NCI-H1092 treated with DMSO at 0.1 percent for 48 hours (cell line): ENCODE results near the gene PPP6R2.

Experiments
- DNase-seq: peaks from one replicate; lab custom pipeline; 2025; lab: John Stamatoyannopoulos, UW

Gene PPP6R2

GRCh38 chr22:50471197-50471847 lies 128.2 kb downstream of the PPP6R2 start:
- no peak for DNase-seq

DNA sequence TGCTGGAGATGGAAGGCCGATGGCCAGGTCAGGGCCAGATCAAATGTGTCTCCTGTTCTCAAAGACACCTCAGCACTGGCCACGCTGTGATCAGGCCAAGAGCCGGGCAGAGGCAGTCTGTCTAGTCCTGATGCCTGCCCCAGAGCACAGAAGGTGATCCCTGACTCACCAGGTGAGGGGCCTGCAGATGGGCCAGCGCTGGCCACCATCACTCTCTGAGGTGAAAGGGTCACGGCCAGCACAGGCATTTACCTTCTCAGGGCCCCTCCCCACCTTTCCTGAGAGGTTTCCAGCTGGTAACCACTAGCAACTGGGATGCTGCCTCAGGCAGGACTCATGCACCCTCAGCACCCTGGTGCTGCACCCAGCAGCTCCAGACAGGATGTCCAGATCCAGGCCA lies 128.8 kb downstream of the PPP6R2 start:
- no peak for DNase-seq

DNA sequence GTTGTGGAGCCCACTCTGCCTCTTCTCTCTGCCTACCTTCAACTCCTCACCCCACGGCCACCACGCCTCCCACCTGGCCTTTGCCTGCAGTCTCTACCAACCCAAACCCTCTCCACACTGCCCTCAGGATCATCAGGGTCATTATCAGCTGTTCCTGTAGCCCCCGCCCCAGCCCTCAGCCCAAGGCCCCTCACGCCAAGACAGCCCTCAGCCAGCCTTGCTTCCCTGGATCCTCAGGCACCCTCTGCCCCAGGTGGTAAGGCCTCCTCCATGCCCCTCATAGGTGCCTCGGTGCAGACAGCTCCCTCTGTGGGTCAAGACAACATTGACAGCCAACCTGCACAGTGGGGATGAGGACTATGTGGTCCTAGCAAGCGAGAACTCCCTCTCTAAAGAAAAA lies 130.0 kb downstream of the PPP6R2 start:
- DNase-seq = no peak

GRCh38 chr22:50473855-50474671 lies 130.9 kb downstream of the PPP6R2 start:
- no peak for DNase-seq

DNA sequence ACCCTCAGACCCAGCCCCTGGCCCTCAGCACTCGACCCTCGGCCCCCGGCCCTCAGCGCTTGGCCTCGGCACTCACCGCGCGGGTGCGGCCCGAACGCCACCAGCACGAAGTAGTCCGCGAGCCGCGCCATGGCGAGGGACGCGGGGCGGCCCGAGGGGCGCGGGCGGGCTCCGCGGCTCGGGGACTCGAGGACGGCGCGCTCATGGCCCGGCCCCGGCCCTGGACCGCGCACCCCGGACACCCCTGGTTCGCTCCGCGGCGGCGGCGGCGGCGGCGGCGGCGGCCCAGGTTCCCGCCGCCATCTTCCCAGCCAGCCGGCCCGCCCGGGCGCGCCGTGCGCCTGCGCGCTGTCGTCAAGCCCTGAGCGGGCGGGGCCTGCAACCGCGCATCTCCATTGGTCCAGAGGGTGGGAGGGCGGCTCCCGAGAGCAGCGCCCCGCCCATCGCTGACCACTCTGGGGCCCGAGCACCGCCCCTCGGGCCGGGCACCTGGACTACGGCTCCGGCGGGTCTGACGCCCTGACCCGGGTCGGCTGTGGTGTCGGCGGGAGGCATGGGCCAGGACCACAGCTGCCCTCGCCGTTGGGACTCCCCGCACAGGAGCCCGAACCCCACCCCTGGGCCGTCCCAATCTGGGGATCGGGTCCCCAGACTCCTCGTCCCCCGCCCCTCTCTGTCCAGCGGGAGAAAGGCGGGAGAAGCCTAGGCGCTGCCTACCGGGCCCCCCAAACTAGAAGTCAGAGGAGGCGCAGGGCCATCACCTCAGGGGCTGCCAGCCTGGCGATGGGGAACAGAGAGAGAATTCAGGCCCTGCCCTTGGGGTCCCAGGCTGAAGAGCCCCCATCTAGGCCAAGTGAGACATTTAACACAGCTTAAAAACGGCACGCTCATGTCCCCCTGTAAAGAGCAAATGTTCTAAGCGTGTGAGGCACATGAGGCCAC lies 131.9 kb downstream of the PPP6R2 start, which contains the start of gene SBF1:
SBF1 (minus strand) TSS at position 326 of the 942 bp plus-strand sequence; CDS start at position 131, 195 bp downstream.
- peak; percentile 56 for DNase-seq

GRCh38 chr22:50475652-50476002 lies 132.5 kb downstream of the PPP6R2 start:
- DNase-seq = no peak

DNA sequence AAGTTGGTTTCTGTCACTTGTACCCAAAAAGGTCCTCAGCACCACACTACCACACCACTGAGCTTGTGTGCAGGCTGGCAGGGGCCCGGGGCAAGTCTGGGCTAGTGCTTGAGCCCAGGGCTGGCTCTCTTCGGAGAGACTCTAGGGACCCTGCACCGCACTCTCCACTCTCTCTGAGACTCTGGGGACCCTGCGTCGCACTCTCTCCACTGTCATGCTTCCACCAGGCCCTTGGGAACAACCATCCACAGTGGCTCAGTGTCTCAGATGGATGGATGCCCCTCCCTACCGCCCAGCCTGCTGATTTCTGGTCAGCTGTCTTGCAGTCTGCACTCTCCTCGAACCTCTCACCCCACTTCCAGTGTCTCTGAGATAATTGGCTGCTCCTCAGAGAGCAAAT lies 133.7 kb downstream of the PPP6R2 start:
- DNase-seq = no peak

DNA sequence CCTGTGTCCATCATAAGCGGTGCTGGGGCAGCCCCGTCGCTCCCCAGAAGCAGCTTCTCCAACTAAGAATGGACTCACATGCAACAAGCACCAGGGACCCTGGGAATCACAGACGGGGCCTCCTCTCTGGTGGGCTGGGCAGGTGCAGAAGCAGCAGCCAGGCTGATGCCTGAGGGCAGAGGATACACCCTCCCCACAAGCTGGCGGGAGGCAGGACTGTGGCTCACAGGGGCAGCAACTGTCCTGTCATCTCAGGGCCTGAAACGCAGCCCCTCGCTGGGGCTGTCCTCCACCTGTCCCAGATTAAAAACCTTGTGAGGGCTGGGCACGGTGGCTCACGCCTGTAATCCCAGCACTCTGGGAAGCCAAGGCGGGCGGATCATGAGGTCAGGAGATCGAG lies 134.8 kb downstream of the PPP6R2 start:
- DNase-seq = no peak

DNA sequence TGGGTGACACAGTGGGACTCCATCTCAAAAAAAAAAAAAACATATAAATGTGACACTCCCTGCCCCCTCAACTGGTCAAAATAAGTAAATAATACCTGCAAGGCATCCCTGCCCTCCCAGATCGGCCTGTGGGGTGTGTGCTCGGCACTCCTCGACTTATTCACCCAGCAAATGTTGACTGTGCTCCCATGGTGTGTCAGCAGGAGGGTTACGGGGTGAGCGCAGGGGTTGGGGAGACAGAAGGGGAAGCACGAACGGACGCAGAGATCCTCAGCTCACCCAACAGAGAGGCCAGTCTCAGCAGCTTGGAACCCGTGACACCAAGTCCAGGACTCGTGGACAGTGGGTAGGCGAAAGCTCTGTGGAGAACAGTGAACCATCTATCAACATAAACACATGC lies 136.6 kb downstream of the PPP6R2 start:
- DNase-seq = no peak

GRCh38 chr22:50481045-50481439 lies 137.9 kb downstream of the PPP6R2 start:
- no peak for DNase-seq

- DNase-seq = no peak
Measured at GRCh38 chr22:50481440-50482106, 138.4 kb downstream of the PPP6R2 start, which contains the start of gene ADM2. Gene ADM2 (plus strand): TSS chr22:50481543. CDS start chr22:50481848, 305 bp downstream.

- no peak for DNase-seq
Measured at GRCh38 chr22:50482107-50483074, 139.3 kb downstream of the PPP6R2 start.

DNA sequence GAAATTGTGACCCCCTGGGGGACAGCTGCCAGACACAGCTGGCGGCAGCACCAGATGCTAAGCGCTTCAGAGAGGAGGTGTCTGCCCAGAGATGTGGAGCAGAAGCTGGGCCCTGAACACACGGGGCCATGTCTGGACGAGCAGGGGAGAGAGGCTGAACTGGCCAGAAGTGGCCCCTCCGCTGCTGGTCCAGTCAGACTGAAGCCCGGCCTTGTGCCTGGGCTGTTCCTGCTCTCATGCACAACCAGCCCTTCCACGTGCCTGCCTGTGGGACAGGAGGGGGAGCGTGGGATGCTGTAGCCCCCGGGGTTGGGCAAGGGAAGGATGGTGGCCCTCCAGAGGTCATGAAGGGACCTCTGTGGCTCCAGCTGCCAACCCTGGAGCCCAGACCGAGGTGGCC lies 140.0 kb downstream of the PPP6R2 start:
- DNase-seq = no peak

DNA sequence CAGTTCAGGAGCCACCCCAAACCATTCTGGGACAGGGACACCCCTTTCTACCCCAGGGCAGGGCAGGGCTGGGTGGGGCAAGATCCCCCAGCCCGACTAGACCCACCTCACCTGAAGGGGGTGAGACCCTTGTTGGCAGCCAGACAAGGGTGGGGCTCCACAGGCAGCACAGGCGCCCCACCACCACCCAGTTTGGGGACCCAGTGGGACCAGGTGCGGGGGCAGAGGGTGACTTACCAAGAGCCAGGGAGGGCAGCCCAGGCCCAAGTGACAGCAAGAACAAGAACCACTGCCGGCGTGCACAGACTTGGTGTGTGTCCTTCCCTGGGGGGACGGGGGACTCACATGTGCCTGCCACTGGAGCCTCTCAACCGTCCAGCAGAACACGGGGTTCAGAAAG lies 140.4 kb downstream of the PPP6R2 start:
- DNase-seq = no peak

DNA sequence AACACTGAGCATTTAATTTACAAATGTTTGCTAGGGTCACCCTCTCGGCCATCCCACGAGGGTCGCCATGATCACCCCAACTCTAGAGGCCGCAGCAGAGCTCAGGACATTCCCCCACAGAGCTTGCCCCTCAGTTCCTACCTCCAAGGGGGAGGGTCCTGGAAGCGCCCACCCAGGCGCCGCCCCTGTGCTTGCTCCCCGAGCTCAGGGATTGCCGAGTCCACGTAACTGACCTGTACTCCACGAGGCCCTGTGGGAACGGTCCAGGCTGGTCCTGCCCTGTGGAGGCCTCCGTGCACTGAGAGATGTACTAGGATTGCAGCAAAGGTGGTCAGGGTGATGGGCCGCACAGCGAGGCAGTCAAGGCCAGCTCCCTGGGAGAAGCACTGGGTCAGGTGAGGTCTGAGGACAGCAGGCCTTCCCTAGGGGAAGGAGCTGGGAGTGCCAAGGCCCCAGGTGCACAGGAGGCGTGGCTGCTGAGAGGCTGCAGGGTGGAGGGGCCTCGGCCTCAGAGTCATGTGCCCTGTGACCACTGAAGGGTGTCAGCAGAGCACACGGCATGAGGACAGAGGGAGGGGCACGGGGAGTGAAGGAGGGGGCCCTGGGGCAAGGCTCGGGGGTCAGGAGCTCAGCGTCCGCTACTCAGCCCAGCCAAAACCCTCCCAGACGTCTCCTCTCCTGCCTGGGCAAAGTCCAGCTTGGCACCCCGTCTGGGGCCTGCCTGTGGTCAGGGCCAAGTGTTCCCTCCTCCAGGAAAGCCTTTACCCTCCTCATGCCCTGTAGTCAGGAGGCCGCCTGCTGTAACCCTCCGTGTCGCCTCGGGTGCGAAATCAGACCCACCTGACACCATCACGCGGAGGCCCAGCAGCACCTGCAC lies 141.1 kb downstream of the PPP6R2 start:
- no peak for DNase-seq

DNA sequence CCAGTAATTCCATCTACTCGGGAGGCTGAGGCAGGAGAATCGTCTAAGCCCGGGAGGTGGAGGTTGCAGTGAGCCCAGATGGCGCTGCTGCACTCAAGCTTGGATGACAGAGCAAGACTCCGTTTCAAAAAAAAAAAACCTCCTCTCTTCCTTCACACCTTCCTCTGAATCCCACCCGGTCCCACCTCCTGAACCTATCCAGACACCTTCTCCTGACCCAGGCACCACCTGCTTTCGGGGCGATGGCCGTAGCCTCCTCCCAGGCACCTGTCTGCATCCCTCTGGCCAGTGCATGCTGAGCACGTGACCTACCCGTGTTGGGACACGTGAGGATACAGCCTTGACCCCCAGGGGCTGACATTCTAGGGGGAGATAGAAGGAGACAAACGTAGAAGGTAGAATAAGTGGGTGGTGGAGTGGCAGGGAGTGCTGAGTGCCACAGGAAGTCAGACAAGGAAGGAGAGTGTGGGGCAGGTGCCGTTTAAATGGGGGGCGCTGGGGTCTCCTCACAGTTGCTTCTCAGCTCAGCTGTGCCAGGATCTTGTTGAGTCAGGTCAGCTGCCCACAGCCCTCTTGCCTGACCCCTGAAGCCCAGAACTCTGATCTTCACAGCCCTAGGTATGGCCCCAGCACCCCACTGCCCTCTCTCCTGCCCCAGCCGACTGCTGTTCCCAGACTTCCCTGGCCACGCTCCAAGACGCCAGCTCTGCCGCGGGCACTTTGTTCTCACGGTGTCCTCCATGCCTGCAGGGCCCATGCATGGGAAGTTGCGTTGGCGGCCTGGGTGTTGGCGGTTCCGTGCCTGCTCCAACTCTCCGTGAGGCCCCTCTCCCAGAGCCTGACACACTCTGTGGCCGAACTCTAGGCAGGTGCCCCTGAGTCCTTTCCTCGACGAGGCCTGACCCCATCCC lies 142.3 kb downstream of the PPP6R2 start:
- no peak for DNase-seq

GRCh38 chr22:50486561-50487289 lies 143.6 kb downstream of the PPP6R2 start, which contains the start of gene MIOX:
Gene MIOX (plus strand): TSS chr22:50486859. CDS start chr22:50486898, 39 bp downstream.
- DNase-seq = no peak
